Smooth muscle cell (in vitro differentiated cells): Measurements from ENCODE around the gene LIFR. TPM values are rescaled to one million over a fixed set of nuclear protein-coding genes. Genes with fewer than 3 reads are reported as not detected.

Experiments used
- DNase-seq: peaks from one replicate; lab custom pipeline; 2025; ENCODE audit not compliant: unreplicated experiment; lab: John Stamatoyannopoulos, UW
- H2AFZ ChIP-seq: fragments of 200-600 bp; sonication (generic); 2 replicates; pipeline ENCODE4 v1.6.0; 2016; ENCODE audit warnings: antibody characterized with exemption, low read depth, mild to moderate bottlenecking
- H3F3A ChIP-seq: fragments of 200-600 bp; sonication (generic); 2 replicates; pipeline ENCODE4 v1.6.0; 2017; ENCODE audit warnings: antibody characterized with exemption, low read depth
- H3K27ac ChIP-seq: fragments of 200-600 bp; sonication (generic); 2 replicates; pipeline ENCODE4 v1.5.1; 2016; ENCODE audit warnings: low read depth, mild to moderate bottlenecking
- H3K27me3 ChIP-seq: fragments of 200-600 bp; sonication (generic); 2 replicates; pipeline ENCODE4 v1.6.1; 2016; ENCODE audit warnings: low read depth, mild to moderate bottlenecking
- H3K36me3 ChIP-seq: fragments of 200-600 bp; sonication (generic); 2 replicates; pipeline ENCODE4 v1.5.1; 2016; ENCODE audit warnings: low read depth
- H3K4me1 ChIP-seq: fragments of 200-600 bp; sonication (generic); 2 replicates; pipeline ENCODE4 v1.5.1; 2016; ENCODE audit warnings: low read depth
- H3K4me2 ChIP-seq: fragments of 200-600 bp; sonication (generic); 2 replicates; pipeline ENCODE4 v1.6.0; 2016; ENCODE audit warnings: mild to moderate bottlenecking
- H3K4me3 ChIP-seq: fragments of 200-600 bp; sonication (generic); 2 replicates; pipeline ENCODE4 v1.5.1; 2016; ENCODE audit warnings: mild to moderate bottlenecking
- H3K79me2 ChIP-seq: fragments of 200-600 bp; sonication (generic); 2 replicates; pipeline ENCODE4 v1.6.0; 2016; ENCODE audit warnings: low read depth, mild to moderate bottlenecking
- H3K9ac ChIP-seq: fragments of 200-600 bp; sonication (generic); 2 replicates; pipeline ENCODE4 v1.6.0; 2016; ENCODE audit warnings: low read depth
- H3K9me3 ChIP-seq: fragments of 200-600 bp; sonication (generic); replicated peaks from 2 replicates; pipeline ENCODE4 v1.5.1; 2016; ENCODE audit warnings: low read depth
- H4K20me1 ChIP-seq: fragments of 200-600 bp; sonication (generic); 2 replicates; pipeline ENCODE4 v1.6.0; 2016; ENCODE audit warnings: low read depth
- CTCF ChIP-seq: fragments of 200-600 bp; sonication (generic); IDR thresholded peaks from 2 replicates; pipeline ENCODE4 v1.5.1; 2017; ENCODE audit warnings: borderline replicate concordance, mild to moderate bottlenecking, antibody characterized with exemption; ENCODE audit not compliant: insufficient read depth, poor library complexity, severe bottlenecking
- WGBS: methylation state at CpG from one replicate; pipeline ENCODE4 v1.1.7; 2016; ENCODE audit warnings: low lambda C conversion rate; 5-methylcytosine and 5-hydroxymethylcytosine counted together
- polyA plus RNA-seq: library from polyadenylated mRNA; unstranded; fragments of >200 nt; fragmentation: Nextera tagmentation; extraction: Ambion mirVana; gene quantifications from 2 replicates; pipeline ENCODE4 v1.2.1, GENCODE V29; 2016
- total RNA-seq: library from RNA; depleted of rRNA; stranded (reverse); fragments of >200 nt; gene quantifications from 2 replicates; pipeline ENCODE4 v1.2.3, GENCODE V29; 2014

The LIFR gene
- total and polyA plus RNA-seq, 2 experiments from 2014 or later: 14.3 to 29.2 TPM

- Histone ChIP-seq H3K27me3 (no peaks in the 10 kb centered on the region), H3K79me2 (peaks cover 30% of the 10 kb centered on the region), H4K20me1 (peaks cover 30% of the 10 kb centered on the region), H3K9me3 (peaks cover 5% of the 10 kb centered on the region), H3K9ac (no peak overlapping the region), H3K36me3 (no peaks in the 10 kb centered on the region), H3K4me2 (no peak overlapping the region), H3K27ac (no peak overlapping the region), H2AFZ (no peak overlapping the region), H3K4me3 (no peak overlapping the region), H3K4me1 (peaks cover 8% of the 10 kb centered on the region), H3F3A (no peaks in the 10 kb centered on the region)
- WGBS: 97% methylated on average over 3 of the region's 3 CpGs
- DNase-seq: no peak
- TF ChIP-seq CTCF: no peak
These were observed 24.9 kb downstream of the LIFR start for GRCh38 chr5:38531518-38531917.

DNA sequence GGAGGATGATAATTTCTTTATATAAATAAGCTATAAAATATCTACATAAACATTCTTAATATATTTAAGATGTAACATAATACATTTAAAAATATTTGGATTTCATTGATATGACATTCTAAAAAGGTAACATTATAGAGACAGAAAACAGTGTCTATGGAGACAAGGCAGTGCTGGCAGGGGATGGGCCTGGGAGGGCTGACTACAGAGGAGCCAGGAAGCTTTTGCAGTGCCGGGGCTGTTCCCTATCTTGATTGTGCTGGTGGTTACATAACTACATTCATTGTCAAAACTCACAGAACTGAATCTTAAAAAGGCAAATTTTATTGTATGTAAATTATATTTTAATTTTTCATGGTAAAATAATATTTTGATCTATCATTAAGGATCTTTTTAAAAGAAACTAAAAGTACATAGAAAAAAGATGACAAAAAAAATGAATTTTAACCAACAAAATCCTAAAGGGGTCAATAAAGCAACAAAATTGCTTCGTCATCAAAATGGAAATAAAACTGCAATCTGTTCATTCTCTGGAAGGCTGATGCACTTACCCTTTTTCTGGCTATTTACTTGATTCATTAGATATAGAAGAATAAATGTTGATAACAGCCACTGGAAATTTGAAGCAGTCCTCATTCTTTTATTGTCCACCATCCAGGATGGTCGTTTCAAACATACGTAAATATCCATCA is 26.3 kb downstream of the LIFR start:
- H2AFZ ChIP-seq: no peak overlapping the region
- H3K4me2 ChIP-seq: no peak overlapping the region
- peaks cover 17% of the 10 kb centered on the region for H3K79me2 ChIP-seq
- no peak for TF ChIP-seq CTCF
- no peaks in the 10 kb centered on the region for H3F3A ChIP-seq
- peaks cover 15% of the 10 kb centered on the region for H4K20me1 ChIP-seq
- no peaks in the 10 kb centered on the region for H3K27me3 ChIP-seq
- DNase-seq: no peak
- no peak overlapping the region for H3K4me3 ChIP-seq
- WGBS: 86% methylated on average over 4 of the region's 4 CpGs
- no peak overlapping the region for H3K27ac ChIP-seq
- no peak overlapping the region for H3K9ac ChIP-seq
- peaks cover 5% of the 10 kb centered on the region for H3K9me3 ChIP-seq
- H3K4me1 ChIP-seq: peaks cover 8% of the 10 kb centered on the region
- H3K36me3 ChIP-seq: no peaks in the 10 kb centered on the region

- Histone ChIP-seq H3K27ac (no peak overlapping the region), H3K4me2 (no peak overlapping the region), H3K4me3 (no peak overlapping the region), H3K9me3 (peaks cover 5% of the 10 kb centered on the region), H2AFZ (no peak overlapping the region), H3K79me2 (peaks cover 17% of the 10 kb centered on the region), H3K27me3 (no peaks in the 10 kb centered on the region), H3K36me3 (no peaks in the 10 kb centered on the region), H3K9ac (no peak overlapping the region), H3K4me1 (peaks cover 8% of the 10 kb centered on the region), H3F3A (no peaks in the 10 kb centered on the region), H4K20me1 (peaks cover 4% of the 10 kb centered on the region)
- 90% methylated on average over 3 of the region's 3 CpGs for WGBS
- TF ChIP-seq CTCF: no peak
- DNase-seq: no peak
These were observed 28.2 kb downstream of the LIFR start for GRCh38 chr5:38528162-38528703.

DNA sequence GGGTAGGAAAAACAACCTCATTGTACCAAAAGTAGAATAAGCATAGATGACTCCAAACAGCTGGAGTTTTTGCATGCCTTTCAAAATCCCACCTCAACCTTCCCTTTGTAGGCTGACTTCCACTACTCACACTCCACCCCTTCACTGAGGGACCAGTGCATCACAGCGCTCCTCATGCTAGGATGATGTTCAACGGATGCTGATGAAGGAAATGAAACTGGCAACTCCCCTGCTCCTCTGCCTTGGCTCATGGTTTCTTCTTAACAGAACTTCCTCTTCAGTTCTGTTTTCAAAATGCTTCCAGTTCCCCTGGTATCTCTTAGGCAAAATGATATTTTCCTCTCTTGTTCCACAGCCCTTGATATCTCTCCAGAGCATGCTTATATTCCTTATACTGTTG is 29.0 kb downstream of the LIFR start:
- no peak for DNase-seq
- 100% methylated on average over 2 of the region's 2 CpGs for WGBS
- Histone ChIP-seq H4K20me1 (no peaks in the 10 kb centered on the region), H3K4me3 (no peak overlapping the region), H3K9me3 (peaks cover 5% of the 10 kb centered on the region), H3K27me3 (no peaks in the 10 kb centered on the region), H3K4me1 (peaks cover 4% of the 10 kb centered on the region), H3K27ac (no peak overlapping the region), H2AFZ (no peak overlapping the region), H3K79me2 (peaks cover 17% of the 10 kb centered on the region), H3K4me2 (no peak overlapping the region), H3F3A (no peaks in the 10 kb centered on the region), H3K9ac (no peak overlapping the region), H3K36me3 (no peaks in the 10 kb centered on the region)
- TF ChIP-seq CTCF: no peak
